ENCODE results near the gene NELL1.

The NELL1 gene

DNA sequence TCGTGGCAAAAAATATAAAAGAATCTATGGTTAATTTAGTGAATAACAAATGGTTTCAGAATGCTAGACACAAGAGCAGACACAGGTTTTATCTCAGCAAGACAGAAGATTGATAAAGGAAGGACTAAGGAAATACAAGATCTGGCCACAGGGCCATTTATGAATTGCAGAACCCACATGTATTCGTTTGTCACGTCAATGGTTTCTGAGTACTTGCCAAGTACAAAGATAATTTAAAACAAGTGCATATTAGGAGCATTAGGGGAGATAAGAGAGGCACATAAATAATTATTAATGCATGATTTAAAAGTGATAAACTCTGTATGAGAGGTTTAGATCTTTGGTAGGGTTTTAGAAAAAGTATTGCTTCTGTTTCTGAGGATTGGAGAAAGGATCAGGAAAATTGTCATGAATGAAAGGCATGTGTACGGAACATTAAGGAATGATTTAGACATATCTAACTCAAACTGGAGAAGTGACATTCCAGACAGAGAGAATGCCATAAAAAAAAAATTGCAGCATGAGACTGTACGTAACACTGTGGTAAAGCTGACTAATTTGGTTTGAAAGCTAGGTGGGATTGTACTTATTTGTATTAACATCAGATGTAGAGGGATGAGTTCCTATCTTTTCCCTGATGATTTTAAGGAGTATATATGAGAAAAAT, 727.1 kb downstream of the NELL1 start:
- H3K4me1 ChIP-seq (ENCODE audit: control insufficient read depth, insufficient read depth, low read length), result no peaks in the 10 kb centered on the region
- no peak overlapping the region for H3K9ac ChIP-seq (ENCODE audit: low read length in 2 of 2)
- H3K36me3 ChIP-seq (ENCODE audit: control insufficient read depth in 2 of 2, insufficient read depth in 2 of 2, low read length in 2 of 2), result no peaks in the 10 kb centered on the region
- no peak overlapping the region for H3K4me3 ChIP-seq (ENCODE audit: low read length in 2 of 2)
- no peak overlapping the region for H3K27ac ChIP-seq (ENCODE audit: low read length)
- H3K27me3 ChIP-seq (ENCODE audit: control insufficient read depth in 1 of 2, insufficient read depth in 2 of 2, low read length in 2 of 2), result no peaks in the 10 kb centered on the region
- no peaks in the 10 kb centered on the region for H3K9me3 ChIP-seq (ENCODE audit: control insufficient read depth in 2 of 2, low read length in 2 of 2)

DNA sequence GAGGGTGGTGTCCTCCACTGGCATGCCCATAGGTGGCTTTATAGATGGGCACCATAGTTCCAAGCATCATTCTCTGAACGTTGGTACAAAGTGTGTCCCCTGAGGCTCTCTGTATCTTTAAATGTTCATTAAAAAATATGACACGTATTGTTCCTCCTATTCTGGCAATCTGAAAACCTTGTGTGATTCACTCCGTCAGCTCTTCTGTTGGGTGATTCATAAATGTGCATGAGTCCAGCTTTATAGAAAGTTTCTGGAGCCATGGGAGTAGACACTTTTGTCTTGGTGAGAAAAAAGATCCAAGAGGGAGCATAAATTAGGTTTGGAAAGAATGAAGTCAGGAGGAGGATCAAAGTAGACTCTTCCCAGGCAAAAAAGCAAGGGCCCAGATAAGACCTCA, 728.8 kb downstream of the NELL1 start:
- no peaks in the 10 kb centered on the region for H3K36me3 ChIP-seq (ENCODE audit: control insufficient read depth in 2 of 2, insufficient read depth in 2 of 2, low read length in 2 of 2)
- no peak overlapping the region for H3K4me3 ChIP-seq (ENCODE audit: low read length in 2 of 2)
- H3K27ac ChIP-seq (ENCODE audit: low read length), result no peak overlapping the region
- no peak overlapping the region for H3K9ac ChIP-seq (ENCODE audit: low read length in 2 of 2)
- no peaks in the 10 kb centered on the region for H3K9me3 ChIP-seq (ENCODE audit: control insufficient read depth in 2 of 2, low read length in 2 of 2)
- no peaks in the 10 kb centered on the region for H3K27me3 ChIP-seq (ENCODE audit: control insufficient read depth in 1 of 2, insufficient read depth in 2 of 2, low read length in 2 of 2)
- H3K4me1 ChIP-seq (ENCODE audit: control insufficient read depth, insufficient read depth, low read length), result no peaks in the 10 kb centered on the region

DNA sequence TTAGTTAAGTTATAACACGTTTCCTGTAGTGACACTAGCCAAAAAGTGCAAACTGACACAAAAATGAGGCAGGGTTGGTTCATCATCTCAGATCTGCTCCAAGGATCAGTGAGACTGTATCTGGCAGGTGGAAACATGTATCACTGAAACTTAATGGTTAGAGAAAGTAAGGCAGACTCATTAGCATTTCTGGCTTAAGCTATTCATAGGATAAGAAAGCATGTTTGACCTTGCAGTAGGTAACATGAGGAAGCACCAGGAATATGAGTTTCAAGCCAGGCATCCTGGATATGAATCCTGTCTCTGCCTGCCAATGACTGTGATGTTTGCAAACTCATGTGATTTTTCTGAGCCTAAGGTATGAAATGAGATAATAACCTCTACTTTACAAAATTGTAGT, 732.1 kb downstream of the NELL1 start:
- Histone ChIP-seq H3K4me1 (ENCODE audit: control insufficient read depth, insufficient read depth, low read length) (no peaks in the 10 kb centered on the region), H3K27me3 (ENCODE audit: control insufficient read depth in 1 of 2, insufficient read depth in 2 of 2, low read length in 2 of 2) (no peaks in the 10 kb centered on the region), H3K9me3 (ENCODE audit: control insufficient read depth in 2 of 2, low read length in 2 of 2) (no peaks in the 10 kb centered on the region)

DNA sequence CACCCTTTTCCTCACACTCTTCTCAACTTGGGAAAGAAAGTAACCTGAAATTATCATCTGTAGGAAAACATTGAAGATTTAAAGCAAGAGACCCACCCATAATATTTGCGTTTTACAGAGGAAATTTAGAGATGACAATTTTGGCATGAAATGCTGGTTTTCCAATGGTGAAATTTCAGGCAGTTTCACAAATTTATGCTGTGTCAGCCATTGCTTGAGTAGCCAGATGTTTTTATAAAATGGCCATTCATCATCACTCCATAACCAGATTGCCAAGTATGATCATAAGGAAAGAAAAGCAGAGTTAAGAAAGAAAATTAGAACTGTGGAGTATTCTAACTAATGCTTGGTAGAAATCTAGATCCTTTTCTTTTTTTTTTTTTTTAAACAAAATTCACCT, 732.9 kb downstream of the NELL1 start:
- no peaks in the 10 kb centered on the region for H3K27me3 ChIP-seq (ENCODE audit: control insufficient read depth in 1 of 2, insufficient read depth in 2 of 2, low read length in 2 of 2)

More for the DNA sequence above, 732.1 kb downstream of the NELL1 start:
- H3K4me3 ChIP-seq (ENCODE audit: low read length in 2 of 2), result no peak overlapping the region
- no peak overlapping the region for H3K27ac ChIP-seq (ENCODE audit: low read length)
- H3K36me3 ChIP-seq (ENCODE audit: control insufficient read depth in 2 of 2, insufficient read depth in 2 of 2, low read length in 2 of 2), result no peaks in the 10 kb centered on the region
- H3K9ac ChIP-seq (ENCODE audit: low read length in 2 of 2), result no peak overlapping the region

DNA sequence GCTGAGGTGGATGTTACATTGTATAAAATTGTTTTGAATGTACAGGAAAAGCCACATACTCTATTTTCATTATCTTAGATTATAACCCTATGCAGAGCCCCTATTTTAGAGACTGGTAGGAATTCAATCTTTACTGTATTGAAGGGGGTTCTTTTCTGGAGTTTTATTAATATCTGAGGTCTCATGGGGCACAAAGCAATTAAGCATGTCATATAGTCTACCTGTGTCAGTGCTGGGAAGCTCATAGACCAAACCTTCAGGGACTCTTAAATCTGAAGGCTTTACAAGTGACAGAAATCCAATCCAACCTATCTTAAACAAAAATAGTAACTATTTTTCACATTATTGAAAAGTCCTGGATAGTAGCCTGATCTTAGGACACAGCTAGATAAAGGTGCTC, 733.7 kb downstream of the NELL1 start:
- no peaks in the 10 kb centered on the region for H3K27me3 ChIP-seq (ENCODE audit: control insufficient read depth in 1 of 2, insufficient read depth in 2 of 2, low read length in 2 of 2)
- H3K4me3 ChIP-seq (ENCODE audit: low read length in 2 of 2), result no peak overlapping the region
- H3K9ac ChIP-seq (ENCODE audit: low read length in 2 of 2), result no peak overlapping the region
- H3K36me3 ChIP-seq (ENCODE audit: control insufficient read depth in 2 of 2, insufficient read depth in 2 of 2, low read length in 2 of 2), result no peaks in the 10 kb centered on the region
- no peaks in the 10 kb centered on the region for H3K4me1 ChIP-seq (ENCODE audit: control insufficient read depth, insufficient read depth, low read length)
- no peak overlapping the region for H3K27ac ChIP-seq (ENCODE audit: low read length)
- H3K9me3 ChIP-seq (ENCODE audit: control insufficient read depth in 2 of 2, low read length in 2 of 2), result no peaks in the 10 kb centered on the region

More for the DNA sequence above, 732.9 kb downstream of the NELL1 start:
- no peaks in the 10 kb centered on the region for H3K9me3 ChIP-seq (ENCODE audit: control insufficient read depth in 2 of 2, low read length in 2 of 2)
- no peak overlapping the region for H3K27ac ChIP-seq (ENCODE audit: low read length)
- H3K36me3 ChIP-seq (ENCODE audit: control insufficient read depth in 2 of 2, insufficient read depth in 2 of 2, low read length in 2 of 2), result no peaks in the 10 kb centered on the region
- H3K4me1 ChIP-seq (ENCODE audit: control insufficient read depth, insufficient read depth, low read length), result no peaks in the 10 kb centered on the region
- no peak overlapping the region for H3K4me3 ChIP-seq (ENCODE audit: low read length in 2 of 2)
- no peak overlapping the region for H3K9ac ChIP-seq (ENCODE audit: low read length in 2 of 2)

DNA sequence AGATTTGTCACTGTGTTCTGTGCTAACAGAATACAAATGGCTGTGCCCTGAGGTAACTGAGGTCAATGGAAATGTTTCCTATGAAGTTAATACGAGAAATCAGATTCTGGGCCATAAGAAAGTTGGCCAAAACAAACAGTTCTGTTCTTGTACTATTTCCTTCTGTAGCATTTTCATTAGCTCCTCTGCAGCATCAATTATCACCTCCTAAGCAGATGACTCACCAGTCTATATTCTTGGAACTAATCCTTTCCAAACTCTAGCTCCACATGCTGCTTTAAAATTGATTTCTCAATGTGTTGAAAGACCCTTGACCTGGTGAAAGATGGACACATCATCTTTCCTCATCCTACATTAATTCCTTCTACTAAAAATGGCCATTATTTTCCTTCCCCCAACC, 736.0 kb downstream of the NELL1 start:
- no peak overlapping the region for H3K4me3 ChIP-seq (ENCODE audit: low read length in 2 of 2)
- no peak overlapping the region for H3K9ac ChIP-seq (ENCODE audit: low read length in 2 of 2)
- H3K27ac ChIP-seq (ENCODE audit: low read length), result no peak overlapping the region
- no peaks in the 10 kb centered on the region for H3K36me3 ChIP-seq (ENCODE audit: control insufficient read depth in 2 of 2, insufficient read depth in 2 of 2, low read length in 2 of 2)
- H3K9me3 ChIP-seq (ENCODE audit: control insufficient read depth in 2 of 2, low read length in 2 of 2), result no peaks in the 10 kb centered on the region
- no peaks in the 10 kb centered on the region for H3K27me3 ChIP-seq (ENCODE audit: control insufficient read depth in 1 of 2, insufficient read depth in 2 of 2, low read length in 2 of 2)
- no peaks in the 10 kb centered on the region for H3K4me1 ChIP-seq (ENCODE audit: control insufficient read depth, insufficient read depth, low read length)

DNA sequence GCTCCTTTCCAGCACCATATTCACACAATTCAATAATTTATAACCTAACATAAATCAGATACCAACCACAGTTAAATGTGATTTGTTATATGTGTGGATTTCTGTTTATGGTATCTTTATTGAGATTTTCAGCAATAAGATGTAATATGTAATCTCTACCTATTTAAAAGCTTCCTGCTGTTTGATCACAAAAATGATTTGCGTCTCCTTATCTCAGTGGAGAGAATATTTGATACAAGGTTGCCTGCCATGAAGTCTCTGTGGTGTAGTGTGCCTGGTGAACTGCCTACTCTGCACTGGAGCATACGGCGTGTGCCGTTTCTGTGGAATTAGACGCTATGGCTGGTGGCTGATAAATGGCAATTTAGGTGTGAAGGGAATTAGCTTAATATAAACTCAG, 741.1 kb downstream of the NELL1 start:
- H3K27me3 ChIP-seq (ENCODE audit: control insufficient read depth in 1 of 2, insufficient read depth in 2 of 2, low read length in 2 of 2), result no peaks in the 10 kb centered on the region
- no peaks in the 10 kb centered on the region for H3K4me1 ChIP-seq (ENCODE audit: control insufficient read depth, insufficient read depth, low read length)
- no peaks in the 10 kb centered on the region for H3K36me3 ChIP-seq (ENCODE audit: control insufficient read depth in 2 of 2, insufficient read depth in 2 of 2, low read length in 2 of 2)
- H3K4me3 ChIP-seq (ENCODE audit: low read length in 2 of 2), result no peak overlapping the region
- H3K27ac ChIP-seq (ENCODE audit: low read length), result no peak overlapping the region
- H3K9me3 ChIP-seq (ENCODE audit: control insufficient read depth in 2 of 2, low read length in 2 of 2), result no peaks in the 10 kb centered on the region
- no peak overlapping the region for H3K9ac ChIP-seq (ENCODE audit: low read length in 2 of 2)

DNA sequence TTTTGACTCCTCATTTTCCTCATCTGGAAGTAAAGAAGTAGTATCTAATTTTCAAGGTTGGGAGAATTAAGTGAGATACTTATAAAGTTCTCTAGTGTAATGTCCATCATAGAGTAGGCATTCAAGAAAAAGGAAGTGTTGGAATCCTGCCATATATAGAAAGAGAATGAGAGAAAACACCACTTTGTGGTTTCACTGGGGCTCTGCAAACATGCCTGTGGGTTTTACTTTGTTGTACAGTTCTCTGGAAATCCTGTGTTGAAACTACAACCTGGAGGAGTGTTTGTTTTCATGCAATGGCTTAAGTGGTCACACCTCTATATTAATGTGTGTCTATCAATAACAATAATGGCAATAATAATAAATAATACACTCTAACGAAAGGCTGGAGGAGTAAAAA, 741.7 kb downstream of the NELL1 start:
- Histone ChIP-seq H3K27me3 (ENCODE audit: control insufficient read depth in 1 of 2, insufficient read depth in 2 of 2, low read length in 2 of 2) (no peaks in the 10 kb centered on the region), H3K9ac (ENCODE audit: low read length in 2 of 2) (no peak overlapping the region), H3K4me3 (ENCODE audit: low read length in 2 of 2) (no peak overlapping the region), H3K4me1 (ENCODE audit: control insufficient read depth, insufficient read depth, low read length) (no peaks in the 10 kb centered on the region), H3K27ac (ENCODE audit: low read length) (no peak overlapping the region), H3K9me3 (ENCODE audit: control insufficient read depth in 2 of 2, low read length in 2 of 2) (no peaks in the 10 kb centered on the region), H3K36me3 (ENCODE audit: control insufficient read depth in 2 of 2, insufficient read depth in 2 of 2, low read length in 2 of 2) (no peaks in the 10 kb centered on the region)

DNA sequence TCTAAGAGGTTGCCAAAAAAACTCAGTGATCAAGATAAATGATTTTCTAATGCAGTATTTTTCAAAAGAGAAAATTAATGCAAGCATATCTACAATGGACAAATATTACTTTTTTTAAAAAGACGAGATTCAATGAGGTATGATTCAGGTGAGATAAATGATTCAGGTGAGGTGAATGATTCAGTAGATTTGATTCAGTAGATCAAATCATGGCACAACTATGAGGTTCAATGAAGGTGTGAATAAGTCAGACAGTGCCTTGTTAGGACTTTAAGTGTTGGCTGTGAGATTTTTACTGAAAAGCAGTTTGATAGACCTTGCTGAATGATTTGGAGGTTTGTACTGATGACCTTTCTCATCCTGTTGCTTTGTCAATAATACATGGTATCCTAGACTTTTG, 742.2 kb downstream of the NELL1 start:
- H3K36me3 ChIP-seq (ENCODE audit: control insufficient read depth in 2 of 2, insufficient read depth in 2 of 2, low read length in 2 of 2), result no peaks in the 10 kb centered on the region
- H3K9me3 ChIP-seq (ENCODE audit: control insufficient read depth in 2 of 2, low read length in 2 of 2), result no peaks in the 10 kb centered on the region
- H3K9ac ChIP-seq (ENCODE audit: low read length in 2 of 2), result no peak overlapping the region
- H3K27ac ChIP-seq (ENCODE audit: low read length), result no peak overlapping the region
- H3K27me3 ChIP-seq (ENCODE audit: control insufficient read depth in 1 of 2, insufficient read depth in 2 of 2, low read length in 2 of 2), result no peaks in the 10 kb centered on the region
- H3K4me3 ChIP-seq (ENCODE audit: low read length in 2 of 2), result no peak overlapping the region
- H3K4me1 ChIP-seq (ENCODE audit: control insufficient read depth, insufficient read depth, low read length), result no peaks in the 10 kb centered on the region

DNA sequence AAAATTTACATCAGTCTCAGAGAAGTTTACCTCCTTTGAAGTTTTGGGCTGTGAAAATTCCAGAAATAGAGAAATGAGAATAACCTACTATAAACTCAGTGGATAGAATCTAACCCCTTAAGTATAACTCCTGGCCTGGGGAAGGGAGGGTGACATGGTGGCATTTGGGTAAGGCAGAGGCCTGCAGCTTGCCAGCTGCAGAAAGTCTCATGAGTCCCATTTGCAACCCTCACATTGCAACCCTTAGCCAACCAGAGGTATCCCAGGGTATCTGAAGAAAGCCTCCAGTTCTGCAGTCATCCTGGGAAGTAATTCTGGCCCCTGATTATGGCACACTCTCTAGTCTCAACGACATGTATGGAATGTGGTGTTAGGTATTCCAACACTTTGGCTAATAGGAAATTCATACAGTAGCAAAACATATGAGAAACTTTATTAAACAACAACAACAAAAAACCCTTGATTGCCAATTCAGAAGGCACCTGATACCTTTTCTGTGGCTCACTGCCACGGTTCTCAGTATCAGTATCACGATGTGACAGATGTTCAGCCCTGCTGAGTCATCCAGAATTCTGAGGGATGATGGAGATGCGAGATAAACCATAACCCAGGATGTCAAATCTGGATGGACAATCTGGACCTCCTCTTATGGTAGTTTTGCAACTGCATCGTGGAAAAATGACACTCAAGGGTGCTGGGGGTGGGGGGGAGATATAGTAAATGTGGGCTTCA, 743.4 kb downstream of the NELL1 start:
- Histone ChIP-seq H3K4me1 (ENCODE audit: control insufficient read depth, insufficient read depth, low read length) (no peaks in the 10 kb centered on the region), H3K4me3 (ENCODE audit: low read length in 2 of 2) (no peak overlapping the region), H3K36me3 (ENCODE audit: control insufficient read depth in 2 of 2, insufficient read depth in 2 of 2, low read length in 2 of 2) (no peaks in the 10 kb centered on the region), H3K27me3 (ENCODE audit: control insufficient read depth in 1 of 2, insufficient read depth in 2 of 2, low read length in 2 of 2) (no peaks in the 10 kb centered on the region), H3K9ac (ENCODE audit: low read length in 2 of 2) (no peak overlapping the region), H3K27ac (ENCODE audit: low read length) (no peak overlapping the region), H3K9me3 (ENCODE audit: control insufficient read depth in 2 of 2, low read length in 2 of 2) (no peaks in the 10 kb centered on the region)

DNA sequence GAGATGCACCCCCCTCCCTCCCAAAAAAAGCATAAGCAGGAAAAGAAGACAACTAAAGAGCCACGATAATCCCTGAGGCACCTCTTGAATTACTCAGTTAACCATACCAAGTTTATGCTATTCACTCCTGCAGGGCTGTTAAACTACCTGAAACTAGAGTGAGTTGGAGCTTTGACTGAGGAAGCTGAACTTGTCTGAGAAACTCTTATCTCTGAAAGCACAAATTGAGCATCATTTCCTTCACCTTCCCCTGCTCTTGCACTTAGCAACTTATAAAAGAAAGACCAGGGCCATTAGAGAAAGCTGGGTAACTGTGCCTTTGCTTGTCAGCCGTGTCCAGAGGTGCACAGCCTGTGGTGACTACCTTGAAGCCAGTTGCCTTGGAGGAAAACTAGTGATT, 745.6 kb downstream of the NELL1 start:
- H3K27me3 ChIP-seq (ENCODE audit: control insufficient read depth in 1 of 2, insufficient read depth in 2 of 2, low read length in 2 of 2), result no peaks in the 10 kb centered on the region
- H3K4me1 ChIP-seq (ENCODE audit: control insufficient read depth, insufficient read depth, low read length), result no peaks in the 10 kb centered on the region
- no peaks in the 10 kb centered on the region for H3K36me3 ChIP-seq (ENCODE audit: control insufficient read depth in 2 of 2, insufficient read depth in 2 of 2, low read length in 2 of 2)
- no peak overlapping the region for H3K4me3 ChIP-seq (ENCODE audit: low read length in 2 of 2)
- H3K27ac ChIP-seq (ENCODE audit: low read length), result no peak overlapping the region
- H3K9ac ChIP-seq (ENCODE audit: low read length in 2 of 2), result no peak overlapping the region
- H3K9me3 ChIP-seq (ENCODE audit: control insufficient read depth in 2 of 2, low read length in 2 of 2), result no peaks in the 10 kb centered on the region
